NCI-H510A (cell line): ENCODE results near the gene NFKB1.
A peak's percentile ranks its signal among the peaks of the same experiment; 100 is the strongest.
"Not testable (repeated sequence)": the region's sequence is repeated elsewhere in the genome, so short reads cannot be mapped to it uniquely, and the experiment has no call there.

Experiments
- DNase-seq: peaks from one replicate; lab custom pipeline; 2025; lab: John Stamatoyannopoulos, UW

The NFKB1 gene

GRCh38 chr4:102598762-102599374 lies 97.7 kb downstream of the NFKB1 start:
- no peak for DNase-seq

GRCh38 chr4:102599455-102599854 lies 98.3 kb downstream of the NFKB1 start:
- no peak for DNase-seq

- DNase-seq: no peak
Measured at GRCh38 chr4:102599886-102600285, 98.7 kb downstream of the NFKB1 start.

- no peak for DNase-seq
Measured at GRCh38 chr4:102600689-102601088, 99.5 kb downstream of the NFKB1 start.

GRCh38 chr4:102601586-102602227 lies 100.5 kb downstream of the NFKB1 start:
- DNase-seq: no peak

- no peak for DNase-seq
Measured at GRCh38 chr4:102604222-102604940, 103.2 kb downstream of the NFKB1 start.

- DNase-seq: no peak
Measured at GRCh38 chr4:102606261-102606660, 105.1 kb downstream of the NFKB1 start.

GRCh38 chr4:102606846-102607450 lies 105.8 kb downstream of the NFKB1 start:
- no peak for DNase-seq

GRCh38 chr4:102608190-102608589 lies 107.0 kb downstream of the NFKB1 start:
- DNase-seq: no peak

- DNase-seq: no peak
Measured at GRCh38 chr4:102610007-102610406, 108.8 kb downstream of the NFKB1 start.

GRCh38 chr4:102610476-102610875 lies 109.3 kb downstream of the NFKB1 start:
- no peak for DNase-seq

- DNase-seq: no peak
Measured at GRCh38 chr4:102612210-102612609, 111.1 kb downstream of the NFKB1 start.

- no peak for DNase-seq
Measured at GRCh38 chr4:102612824-102613366, 111.7 kb downstream of the NFKB1 start.

- no peak for DNase-seq
Measured at GRCh38 chr4:102614801-102615200, 113.6 kb downstream of the NFKB1 start.

GRCh38 chr4:102616636-102617035 lies 115.5 kb downstream of the NFKB1 start:
- DNase-seq: peak; percentile 6

GRCh38 chr4:102619021-102619420 lies 117.9 kb downstream of the NFKB1 start:
- not testable (repeated sequence) for DNase-seq

GRCh38 chr4:102619776-102620631 lies 118.8 kb downstream of the NFKB1 start:
- not testable (repeated sequence) for DNase-seq

GRCh38 chr4:102620697-102621497 lies 119.7 kb downstream of the NFKB1 start:
- no peak for DNase-seq

GRCh38 chr4:102623622-102624021 lies 122.5 kb downstream of the NFKB1 start:
- DNase-seq: no peak

GRCh38 chr4:102624505-102624904 lies 123.3 kb downstream of the NFKB1 start:
- no peak for DNase-seq
